Nephron (organoid): ENCODE results near the gene PLIN4.

Experiments
- H3K27ac Mint-ChIP-seq, 3 experiments: 2 replicates each; pipeline ENCODE4 v1.8.0; 2020; ENCODE audit warnings: mixed read lengths in 3 of 3, mild to moderate bottlenecking in 2 of 3, moderate library complexity in 1 of 3
- H3K27me3 Mint-ChIP-seq: 2 replicates; pipeline ENCODE4 v1.8.0; 2021; ENCODE audit warnings: low read depth, mild to moderate bottlenecking, moderate library complexity, mixed read lengths
- H3K36me3 Mint-ChIP-seq: 2 replicates; pipeline ENCODE4 v1.8.0; 2020; ENCODE audit warnings: low read depth, mixed read lengths
- H3K4me1 Mint-ChIP-seq: 2 replicates; pipeline ENCODE4 v1.8.0; 2020; ENCODE audit warnings: mixed read lengths
- H3K4me3 Mint-ChIP-seq, 3 experiments: 2 replicates each; pipeline ENCODE4 v1.8.0; 2020; ENCODE audit warnings: mild to moderate bottlenecking in 3 of 3, mixed read lengths in 3 of 3, moderate library complexity in 2 of 3
- H3K9me3 Mint-ChIP-seq: 2 replicates; pipeline ENCODE4 v1.8.0; 2020; ENCODE audit warnings: mixed read lengths
- TF ChIP-seq, protein P1 (sequence below), 3 experiments: fragments of 200-600 bp; sonication (generic); IDR thresholded peaks; one replicate each; pipeline ENCODE4 v1.5.0; 2021; ENCODE audit warnings: antibody characterized with exemption in 3 of 3; ENCODE audit not compliant: unreplicated experiment in 3 of 3

PLIN4 gene

DNA sequence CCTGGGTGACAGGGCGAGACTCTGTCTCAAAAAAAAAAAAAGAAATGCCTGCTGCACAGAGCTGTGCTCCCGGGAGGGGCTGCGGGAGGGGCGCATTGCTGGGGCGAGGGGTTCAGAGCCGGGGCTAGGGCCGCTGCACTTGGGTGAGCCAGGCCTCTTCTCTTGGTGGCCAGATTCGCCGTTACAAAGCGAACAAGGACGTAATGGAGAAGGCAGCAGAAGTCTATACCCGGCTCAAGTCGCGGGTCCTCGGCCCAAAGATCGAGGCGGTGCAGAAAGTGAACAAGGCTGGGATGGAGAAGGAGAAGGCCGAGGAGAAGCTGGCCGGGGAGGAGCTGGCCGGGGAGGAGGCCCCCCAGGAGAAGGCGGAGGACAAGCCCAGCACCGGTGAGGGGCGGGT, 19.0 kb downstream of the PLIN4 start:
- no peaks in the 10 kb centered on the region for H3K27me3 Mint-ChIP-seq
- TF ChIP-seq, protein P1, sequence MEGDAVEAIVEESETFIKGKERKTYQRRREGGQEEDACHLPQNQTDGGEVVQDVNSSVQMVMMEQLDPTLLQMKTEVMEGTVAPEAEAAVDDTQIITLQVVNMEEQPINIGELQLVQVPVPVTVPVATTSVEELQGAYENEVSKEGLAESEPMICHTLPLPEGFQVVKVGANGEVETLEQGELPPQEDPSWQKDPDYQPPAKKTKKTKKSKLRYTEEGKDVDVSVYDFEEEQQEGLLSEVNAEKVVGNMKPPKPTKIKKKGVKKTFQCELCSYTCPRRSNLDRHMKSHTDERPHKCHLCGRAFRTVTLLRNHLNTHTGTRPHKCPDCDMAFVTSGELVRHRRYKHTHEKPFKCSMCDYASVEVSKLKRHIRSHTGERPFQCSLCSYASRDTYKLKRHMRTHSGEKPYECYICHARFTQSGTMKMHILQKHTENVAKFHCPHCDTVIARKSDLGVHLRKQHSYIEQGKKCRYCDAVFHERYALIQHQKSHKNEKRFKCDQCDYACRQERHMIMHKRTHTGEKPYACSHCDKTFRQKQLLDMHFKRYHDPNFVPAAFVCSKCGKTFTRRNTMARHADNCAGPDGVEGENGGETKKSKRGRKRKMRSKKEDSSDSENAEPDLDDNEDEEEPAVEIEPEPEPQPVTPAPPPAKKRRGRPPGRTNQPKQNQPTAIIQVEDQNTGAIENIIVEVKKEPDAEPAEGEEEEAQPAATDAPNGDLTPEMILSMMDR (IDR thresholded peaks at IDR 0.05; ENCODE audit: unreplicated experiment in 3 of 3): no peak
- H3K9me3 Mint-ChIP-seq: no peaks in the 10 kb centered on the region
- peaks cover 15% of the 10 kb centered on the region for H3K36me3 Mint-ChIP-seq
- no peaks in the 10 kb centered on the region for H3K4me1 Mint-ChIP-seq
- no peak overlapping the region for H3K27ac Mint-ChIP-seq
- no peak overlapping the region for H3K4me3 Mint-ChIP-seq

DNA sequence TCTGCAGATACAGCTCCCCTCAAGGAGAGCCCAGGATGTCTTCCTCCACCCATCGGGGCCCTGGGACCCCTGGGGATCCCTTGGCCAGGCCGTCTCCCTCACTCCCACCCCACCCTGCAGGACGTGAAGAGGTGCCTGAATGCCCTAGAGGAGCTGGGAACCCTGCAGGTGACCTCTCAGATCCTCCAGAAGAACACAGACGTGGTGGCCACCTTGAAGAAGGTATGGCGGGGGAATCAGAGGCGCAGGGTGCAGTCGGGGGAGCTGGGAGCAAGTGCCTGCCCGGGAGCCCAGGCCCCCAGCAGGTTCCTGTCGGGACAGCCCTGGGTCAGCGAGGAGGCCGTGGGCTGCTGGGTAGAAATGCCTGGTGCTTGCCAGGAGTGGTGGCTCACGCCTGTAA, 19.6 kb downstream of the PLIN4 start:
- H3K27ac Mint-ChIP-seq: no peak overlapping the region
- H3K36me3 Mint-ChIP-seq: peaks cover 15% of the 10 kb centered on the region
- H3K27me3 Mint-ChIP-seq: no peaks in the 10 kb centered on the region
- no peak overlapping the region for H3K4me3 Mint-ChIP-seq
- no peaks in the 10 kb centered on the region for H3K9me3 Mint-ChIP-seq
- TF ChIP-seq, protein P1 (IDR thresholded peaks at IDR 0.05; ENCODE audit: unreplicated experiment in 3 of 3): no peak
- H3K4me1 Mint-ChIP-seq: no peaks in the 10 kb centered on the region

DNA sequence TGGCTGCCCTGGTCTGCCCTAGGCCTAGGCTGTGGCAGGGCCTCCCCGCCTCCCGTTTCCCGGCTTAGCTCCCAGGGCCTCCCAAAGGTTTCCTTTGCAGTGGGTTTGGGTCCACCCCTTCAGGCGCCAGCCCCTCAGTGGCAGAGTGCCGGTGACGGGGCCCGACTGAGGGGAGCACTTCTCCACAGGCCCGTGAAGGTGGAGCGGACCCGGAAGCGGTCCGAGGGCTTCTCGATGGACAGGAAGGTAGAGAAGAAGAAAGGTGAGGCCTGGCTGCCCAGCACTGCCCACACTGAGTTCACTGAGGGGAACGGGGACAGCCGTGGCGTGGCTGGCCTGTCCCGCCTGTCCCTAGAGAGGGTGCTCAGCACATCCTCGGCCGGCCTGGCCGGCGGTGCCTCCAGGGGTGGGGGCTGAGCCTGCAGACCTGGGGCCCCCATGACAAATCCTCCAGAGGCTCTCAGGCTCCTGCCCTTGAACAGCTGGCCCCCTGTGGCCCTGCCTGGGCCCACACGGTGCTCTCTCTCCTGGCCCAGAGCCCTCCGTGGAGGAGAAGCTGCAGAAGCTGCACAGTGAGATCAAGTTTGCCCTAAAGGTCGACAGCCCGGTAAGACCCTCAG, 20.4 kb downstream of the PLIN4 start:
- TF ChIP-seq, protein P1 (IDR thresholded peaks at IDR 0.05; ENCODE audit: unreplicated experiment in 3 of 3): no peak
- H3K27ac Mint-ChIP-seq: no peak overlapping the region
- no peaks in the 10 kb centered on the region for H3K27me3 Mint-ChIP-seq
- H3K9me3 Mint-ChIP-seq: no peaks in the 10 kb centered on the region
- H3K4me3 Mint-ChIP-seq: no peak overlapping the region
- peaks cover 15% of the 10 kb centered on the region for H3K36me3 Mint-ChIP-seq
- no peaks in the 10 kb centered on the region for H3K4me1 Mint-ChIP-seq

DNA sequence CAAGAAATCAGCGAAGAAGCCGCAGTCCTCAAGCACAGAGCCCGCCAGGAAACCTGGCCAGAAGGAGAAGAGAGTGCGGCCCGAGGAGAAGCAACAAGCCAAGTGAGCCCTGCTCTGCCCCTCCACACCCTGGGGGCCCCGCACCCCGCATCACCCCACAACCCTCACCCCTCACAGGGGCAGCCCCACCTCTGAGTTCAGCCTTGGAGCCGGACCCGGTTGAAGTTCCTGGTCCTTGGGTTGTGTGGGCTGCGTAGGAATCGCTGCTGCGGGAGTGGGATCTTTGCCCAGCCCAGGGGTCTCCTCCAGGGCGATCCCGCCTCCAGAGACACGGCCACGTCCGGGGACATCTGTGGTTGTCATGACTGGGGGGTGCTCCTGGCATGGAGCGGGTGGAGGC, 22.0 kb downstream of the PLIN4 start:
- Mint-ChIP-seq H3K9me3 (no peaks in the 10 kb centered on the region), H3K4me1 (no peaks in the 10 kb centered on the region), H3K27ac (no peak overlapping the region), H3K27me3 (no peaks in the 10 kb centered on the region), H3K36me3 (peaks cover 15% of the 10 kb centered on the region), H3K4me3 (no peak overlapping the region)
- TF ChIP-seq, protein P1 (IDR thresholded peaks at IDR 0.05; ENCODE audit: unreplicated experiment in 3 of 3): no peak

DNA sequence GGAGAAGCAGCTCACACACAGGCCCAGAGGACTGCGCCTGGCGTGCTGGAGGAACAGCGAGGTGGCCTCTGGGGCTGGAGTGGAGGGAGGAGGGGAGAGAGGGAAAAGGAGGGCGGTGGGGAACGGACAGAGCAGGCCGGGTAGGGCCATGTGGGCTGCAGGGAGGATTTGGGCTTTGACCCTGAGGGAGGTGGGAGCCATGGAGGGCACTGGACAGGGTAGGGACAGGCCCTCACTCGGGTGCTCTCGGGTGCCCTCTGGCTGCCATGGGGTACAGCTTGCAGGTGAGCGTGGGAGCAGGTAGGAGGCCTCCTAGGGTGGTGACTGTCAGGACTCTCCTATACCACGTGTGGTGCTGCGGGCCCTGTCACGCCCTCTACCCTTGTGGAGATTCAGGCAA, 22.8 kb downstream of the PLIN4 start:
- Mint-ChIP-seq H3K9me3 (no peaks in the 10 kb centered on the region), H3K36me3 (peaks cover 16% of the 10 kb centered on the region), H3K27ac (no peak overlapping the region), H3K27me3 (no peaks in the 10 kb centered on the region), H3K4me3 (no peak overlapping the region), H3K4me1 (no peaks in the 10 kb centered on the region)
- TF ChIP-seq, protein P1 (IDR thresholded peaks at IDR 0.05; ENCODE audit: unreplicated experiment in 3 of 3): no peak

DNA sequence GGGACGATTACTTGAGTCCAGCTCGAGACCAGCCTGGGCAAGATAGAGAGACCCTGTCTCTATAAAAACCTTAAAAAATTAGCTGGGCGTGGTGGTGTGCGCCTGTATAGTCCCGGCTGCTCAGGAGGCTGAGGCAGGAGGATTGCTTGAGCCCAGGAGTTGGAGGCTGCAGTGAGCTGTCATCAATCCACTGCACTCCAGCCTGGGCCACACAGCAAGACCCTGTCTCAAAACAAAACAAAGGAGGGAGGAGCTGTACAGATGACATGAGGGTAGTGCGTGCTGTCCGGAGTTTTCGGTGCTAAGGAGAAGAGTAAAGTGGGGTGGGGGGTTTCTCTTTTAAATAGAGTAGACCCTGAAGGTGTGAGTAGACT, 23.6 kb downstream of the PLIN4 start:
- H3K27ac Mint-ChIP-seq: no peak overlapping the region
- peaks cover 24% of the 10 kb centered on the region for H3K36me3 Mint-ChIP-seq
- H3K27me3 Mint-ChIP-seq: no peaks in the 10 kb centered on the region
- TF ChIP-seq, protein P1 (IDR thresholded peaks at IDR 0.05; ENCODE audit: unreplicated experiment in 3 of 3): no peak
- H3K4me1 Mint-ChIP-seq: no peaks in the 10 kb centered on the region
- H3K4me3 Mint-ChIP-seq: no peak overlapping the region
- H3K9me3 Mint-ChIP-seq: no peaks in the 10 kb centered on the region
